Activated CD4-positive, alpha-beta T cell treated with anti-CD3 and anti-CD28 coated beads, Interleukin-2, amount 10 ng/mL, durations not matched to agents 24 days and 14 days (primary cell): Measurements from ENCODE around the gene JAM3. TPM values are rescaled to one million over a fixed set of nuclear protein-coding genes. Genes with fewer than 3 reads are reported as not detected.

Source experiments
- DNase-seq: peaks from one replicate; pipeline ENCODE4 v3.0.0; 2022
- H3K27ac Mint-ChIP-seq: one replicate; pipeline ENCODE4 v1.8.0; 2022; ENCODE audit warnings: mild to moderate bottlenecking, mixed read lengths
- H3K27me3 Mint-ChIP-seq: one replicate; pipeline ENCODE4 v1.8.0; 2022; ENCODE audit warnings: mixed read lengths
- H3K36me3 Mint-ChIP-seq: one replicate; pipeline ENCODE4 v1.8.0; 2022; ENCODE audit warnings: low read depth, mild to moderate bottlenecking, mixed read lengths
- H3K4me1 Mint-ChIP-seq: one replicate; pipeline ENCODE4 v1.8.0; 2021; ENCODE audit warnings: mixed read lengths
- H3K4me3 Mint-ChIP-seq: one replicate; pipeline ENCODE4 v1.8.0; 2022; ENCODE audit warnings: mild to moderate bottlenecking, moderate library complexity, mixed read lengths
- H3K9me3 Mint-ChIP-seq: one replicate; pipeline ENCODE4 v1.8.0; 2021; ENCODE audit warnings: mixed read lengths
- intact Hi-C: fragments of 100-400 bp; cut with micrococcal nuclease; formaldehyde crosslinking; loops from one replicate; pipeline ENCODE4 v1.15.1; 2023
- total RNA-seq: library from RNA; stranded (reverse); gene quantifications from 2 replicates; pipeline ENCODE4 v1.2.3, GENCODE V29; 2022

JAM3 gene
- total RNA-seq, 1 donor from 2014 or later: 5.0 TPM

GRCh38 chr11:134143801-134144200 is 74.9 kb downstream of the JAM3 start:
- Mint-ChIP-seq H3K4me3 (no peak overlapping the region), H3K27me3 (no peaks in the 10 kb centered on the region), H3K27ac (no peak overlapping the region), H3K9me3 (no peaks in the 10 kb centered on the region), H3K4me1 (peaks cover 17% of the 10 kb centered on the region), H3K36me3 (peaks cover 9% of the 10 kb centered on the region)
- intact Hi-C loops: no loop called here
- no peak for DNase-seq

GRCh38 chr11:134144744-134145143 is 75.9 kb downstream of the JAM3 start:
- Mint-ChIP-seq H3K9me3 (no peaks in the 10 kb centered on the region), H3K4me1 (peaks cover 12% of the 10 kb centered on the region), H3K27ac (no peak overlapping the region), H3K27me3 (no peaks in the 10 kb centered on the region), H3K4me3 (no peak overlapping the region), H3K36me3 (peaks cover 15% of the 10 kb centered on the region)
- DNase-seq: no peak
- intact Hi-C loops: no loop called here

- H3K27ac Mint-ChIP-seq: no peak overlapping the region
- no peak for DNase-seq
- H3K9me3 Mint-ChIP-seq: no peaks in the 10 kb centered on the region
- H3K4me1 Mint-ChIP-seq: peaks cover 12% of the 10 kb centered on the region
- no peaks in the 10 kb centered on the region for H3K27me3 Mint-ChIP-seq
- intact Hi-C loops: no loop called here
- H3K4me3 Mint-ChIP-seq: no peak overlapping the region
- peaks cover 16% of the 10 kb centered on the region for H3K36me3 Mint-ChIP-seq
These were observed 76.8 kb downstream of the JAM3 start for GRCh38 chr11:134145715-134146114.

GRCh38 chr11:134146598-134146997 is 77.7 kb downstream of the JAM3 start:
- DNase-seq: no peak
- H3K4me3 Mint-ChIP-seq: no peak overlapping the region
- peaks cover 25% of the 10 kb centered on the region for H3K36me3 Mint-ChIP-seq
- no peaks in the 10 kb centered on the region for H3K27me3 Mint-ChIP-seq
- peaks cover 15% of the 10 kb centered on the region for H3K4me1 Mint-ChIP-seq
- no peaks in the 10 kb centered on the region for H3K9me3 Mint-ChIP-seq
- H3K27ac Mint-ChIP-seq: no peak overlapping the region
- intact Hi-C loops: no loop called here

GRCh38 chr11:134149371-134149770 is 80.5 kb downstream of the JAM3 start:
- H3K27ac Mint-ChIP-seq: no peak overlapping the region
- H3K36me3 Mint-ChIP-seq: peaks cover 32% of the 10 kb centered on the region
- H3K9me3 Mint-ChIP-seq: no peaks in the 10 kb centered on the region
- DNase-seq: no peak
- intact Hi-C loops: no loop called here
- H3K4me3 Mint-ChIP-seq: no peak overlapping the region
- peaks cover 6% of the 10 kb centered on the region for H3K4me1 Mint-ChIP-seq
- no peaks in the 10 kb centered on the region for H3K27me3 Mint-ChIP-seq

- no peak overlapping the region for H3K27ac Mint-ChIP-seq
- no peak overlapping the region for H3K4me3 Mint-ChIP-seq
- no peaks in the 10 kb centered on the region for H3K27me3 Mint-ChIP-seq
- peaks cover 3% of the 10 kb centered on the region for H3K4me1 Mint-ChIP-seq
- H3K36me3 Mint-ChIP-seq: peaks cover 31% of the 10 kb centered on the region
- no peak for DNase-seq
- H3K9me3 Mint-ChIP-seq: no peaks in the 10 kb centered on the region
- intact Hi-C loops: no loop called here
These were observed 81.5 kb downstream of the JAM3 start for GRCh38 chr11:134150195-134150903.

- H3K27ac Mint-ChIP-seq: no peak overlapping the region
- H3K9me3 Mint-ChIP-seq: no peaks in the 10 kb centered on the region
- intact Hi-C loops: no loop called here
- H3K27me3 Mint-ChIP-seq: no peaks in the 10 kb centered on the region
- no peak for DNase-seq
- H3K4me1 Mint-ChIP-seq: peaks cover 3% of the 10 kb centered on the region
- H3K4me3 Mint-ChIP-seq: no peak overlapping the region
- peaks cover 40% of the 10 kb centered on the region for H3K36me3 Mint-ChIP-seq
These were observed 82.3 kb downstream of the JAM3 start for GRCh38 chr11:134151083-134151747.

- H3K36me3 Mint-ChIP-seq: peaks cover 49% of the 10 kb centered on the region
- peaks cover 3% of the 10 kb centered on the region for H3K4me1 Mint-ChIP-seq
- no peaks in the 10 kb centered on the region for H3K9me3 Mint-ChIP-seq
- H3K4me3 Mint-ChIP-seq: no peak overlapping the region
- intact Hi-C loops: no loop called here
- H3K27ac Mint-ChIP-seq: no peak overlapping the region
- DNase-seq: no peak
- no peaks in the 10 kb centered on the region for H3K27me3 Mint-ChIP-seq
These were observed 83.8 kb downstream of the JAM3 start for GRCh38 chr11:134152696-134153095.

- Mint-ChIP-seq H3K4me3 (no peak overlapping the region), H3K4me1 (peaks cover 3% of the 10 kb centered on the region), H3K9me3 (no peaks in the 10 kb centered on the region), H3K36me3 (peaks cover 54% of the 10 kb centered on the region), H3K27ac (no peak overlapping the region), H3K27me3 (no peaks in the 10 kb centered on the region)
- intact Hi-C loops: no loop called here
- no peak for DNase-seq
These were observed 84.5 kb downstream of the JAM3 start for GRCh38 chr11:134153147-134153905.

- Mint-ChIP-seq H3K9me3 (no peaks in the 10 kb centered on the region), H3K36me3 (peaks cover 59% of the 10 kb centered on the region), H3K27ac (no peak overlapping the region), H3K27me3 (no peaks in the 10 kb centered on the region), H3K4me3 (no peak overlapping the region), H3K4me1 (peaks cover 3% of the 10 kb centered on the region)
- intact Hi-C loops: no loop called here
- DNase-seq: no peak
These were observed 85.6 kb downstream of the JAM3 start for GRCh38 chr11:134154441-134154840.

GRCh38 chr11:134155456-134155855 is 86.6 kb downstream of the JAM3 start:
- intact Hi-C loops: no loop called here
- no peak overlapping the region for H3K27ac Mint-ChIP-seq
- no peaks in the 10 kb centered on the region for H3K9me3 Mint-ChIP-seq
- peaks cover 64% of the 10 kb centered on the region for H3K36me3 Mint-ChIP-seq
- H3K27me3 Mint-ChIP-seq: no peaks in the 10 kb centered on the region
- no peak for DNase-seq
- no peak overlapping the region for H3K4me3 Mint-ChIP-seq
- H3K4me1 Mint-ChIP-seq: peaks cover 3% of the 10 kb centered on the region

- H3K4me1 Mint-ChIP-seq: peaks cover 2% of the 10 kb centered on the region
- H3K4me3 Mint-ChIP-seq: no peak overlapping the region
- intact Hi-C loops: no loop called here
- no peaks in the 10 kb centered on the region for H3K9me3 Mint-ChIP-seq
- no peak for DNase-seq
- no peak overlapping the region for H3K27ac Mint-ChIP-seq
- H3K36me3 Mint-ChIP-seq: peaks cover 62% of the 10 kb centered on the region
- no peaks in the 10 kb centered on the region for H3K27me3 Mint-ChIP-seq
These were observed 87.3 kb downstream of the JAM3 start for GRCh38 chr11:134155946-134156865.

GRCh38 chr11:134157451-134157850 is 88.6 kb downstream of the JAM3 start:
- H3K9me3 Mint-ChIP-seq: no peaks in the 10 kb centered on the region
- peaks cover 60% of the 10 kb centered on the region for H3K36me3 Mint-ChIP-seq
- DNase-seq: no peak
- no peak overlapping the region for H3K4me3 Mint-ChIP-seq
- intact Hi-C loops: no loop called here
- H3K4me1 Mint-ChIP-seq: no peaks in the 10 kb centered on the region
- no peak overlapping the region for H3K27ac Mint-ChIP-seq
- H3K27me3 Mint-ChIP-seq: no peaks in the 10 kb centered on the region
